HG03139 (cell line): ENCODE measurements around the gene APOBR.
"Not testable (repeated sequence)": the region's sequence is repeated elsewhere in the genome, so short reads cannot be mapped to it uniquely, and the experiment has no call there.

Experiments
- ATAC-seq: cut with Tn5 transposase; IDR thresholded peaks from one replicate; pipeline ENCODE4 v1.9.1; 2021; ENCODE audit not compliant: unreplicated experiment

Gene APOBR

DNA sequence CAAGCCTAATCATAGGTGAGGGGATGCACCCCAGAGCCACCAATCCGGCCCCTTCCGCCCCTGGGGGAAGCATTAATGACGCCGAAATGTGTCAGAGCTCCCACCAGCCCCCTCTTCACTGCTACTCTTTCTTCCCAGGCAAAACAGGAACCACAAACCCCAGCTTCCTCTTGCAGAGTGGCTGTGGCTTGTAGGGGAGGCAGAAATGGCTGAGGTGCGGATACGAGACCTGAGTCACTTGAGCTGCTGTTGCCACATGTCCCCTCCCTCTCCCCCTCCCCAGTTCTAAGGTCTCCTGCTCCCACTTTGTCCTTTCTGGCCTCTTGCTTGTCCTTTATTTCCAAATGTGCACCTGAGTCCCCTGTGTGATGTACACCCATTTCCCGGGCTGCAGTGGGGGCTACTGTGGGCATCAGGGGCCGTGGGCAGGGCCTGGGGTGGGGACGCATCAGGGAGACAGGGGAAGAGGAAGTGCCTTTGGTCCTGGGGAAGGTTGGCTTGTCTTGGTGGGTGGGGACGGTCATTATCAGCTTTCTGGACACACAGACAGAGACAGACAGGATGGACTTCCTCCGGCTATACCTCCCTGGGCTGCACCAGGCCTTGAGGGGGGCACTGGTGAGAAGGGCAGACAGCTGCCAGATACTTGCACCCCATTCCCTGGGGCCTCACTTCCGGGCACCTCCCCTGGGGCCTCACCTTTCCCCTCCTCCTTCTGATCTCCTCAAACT, at the start of gene APOBR:
Gene APOBR (plus strand): TSS at position 523 of the 731 bp plus-strand sequence. CDS start 39 bp downstream, at position 562.
- ATAC-seq: no peak

- not testable (repeated sequence) for ATAC-seq
These were observed 48.1 kb upstream of the APOBR start for GRCh38 chr16:28446388-28446787.

DNA sequence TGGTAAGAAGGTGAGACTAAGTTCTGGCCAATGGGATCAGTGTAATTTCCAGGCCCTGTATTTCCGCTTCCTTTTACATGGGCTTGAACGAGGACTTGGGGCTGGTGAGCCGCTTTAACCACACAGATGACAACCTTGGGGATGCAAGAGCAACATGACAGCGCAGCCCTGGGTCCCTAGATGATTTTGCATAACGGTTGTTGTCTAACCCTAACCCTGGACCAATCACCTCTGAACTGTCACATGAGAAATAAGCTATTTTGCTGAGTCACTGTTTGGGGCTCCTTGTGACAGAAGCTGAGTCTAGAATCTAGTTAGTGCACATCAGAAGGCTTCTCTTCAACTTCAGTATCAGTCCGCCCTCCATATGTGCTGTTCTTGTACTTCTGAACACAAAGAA, 47.4 kb upstream of the APOBR start:
- ATAC-seq: not testable (repeated sequence)

DNA sequence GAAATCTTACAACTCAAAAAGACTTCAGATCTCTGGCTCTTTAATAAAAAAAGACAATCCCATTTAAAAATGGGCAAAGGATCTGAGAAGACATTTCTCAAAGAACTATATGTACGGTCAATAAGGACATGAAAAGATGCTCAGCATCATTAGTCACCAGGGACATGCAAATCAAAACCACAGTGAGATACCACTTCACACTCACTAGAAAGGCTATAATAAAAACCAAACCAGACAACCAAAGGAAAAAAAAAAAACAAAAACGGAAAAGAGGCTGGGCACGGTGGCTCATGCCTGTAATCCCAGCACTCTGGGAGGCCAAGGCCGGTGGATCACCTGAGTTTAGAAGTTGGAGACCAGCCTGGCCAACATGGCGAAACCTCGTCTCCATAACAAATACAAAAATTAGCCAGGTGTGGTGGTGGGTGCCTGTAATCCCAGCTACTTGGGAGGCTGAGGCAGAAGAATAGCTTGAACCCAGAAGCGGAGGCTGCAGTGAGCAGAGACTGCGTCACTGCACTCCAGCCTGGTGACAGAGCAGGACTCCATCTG, 20.7 kb upstream of the APOBR start:
- no peak for ATAC-seq

DNA sequence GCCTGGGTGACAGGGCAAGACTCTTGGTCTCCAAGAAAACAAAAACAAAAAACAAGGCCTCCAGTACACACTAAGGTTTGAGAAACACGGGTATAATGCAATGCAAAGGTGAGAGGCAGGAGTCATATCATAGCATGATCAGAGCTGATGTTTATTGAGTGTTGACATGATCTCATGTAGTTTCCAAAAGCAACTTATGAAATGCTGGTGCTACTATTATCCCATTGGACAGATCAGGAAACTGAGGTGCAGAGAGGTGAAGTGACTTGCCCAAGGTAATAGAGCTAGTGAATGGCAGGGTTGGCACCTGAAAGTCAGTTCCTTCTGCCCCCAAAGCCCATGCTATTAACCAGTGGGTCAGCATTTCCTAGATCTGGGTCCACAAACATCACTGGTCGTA, 19.2 kb upstream of the APOBR start:
- no peak for ATAC-seq

DNA sequence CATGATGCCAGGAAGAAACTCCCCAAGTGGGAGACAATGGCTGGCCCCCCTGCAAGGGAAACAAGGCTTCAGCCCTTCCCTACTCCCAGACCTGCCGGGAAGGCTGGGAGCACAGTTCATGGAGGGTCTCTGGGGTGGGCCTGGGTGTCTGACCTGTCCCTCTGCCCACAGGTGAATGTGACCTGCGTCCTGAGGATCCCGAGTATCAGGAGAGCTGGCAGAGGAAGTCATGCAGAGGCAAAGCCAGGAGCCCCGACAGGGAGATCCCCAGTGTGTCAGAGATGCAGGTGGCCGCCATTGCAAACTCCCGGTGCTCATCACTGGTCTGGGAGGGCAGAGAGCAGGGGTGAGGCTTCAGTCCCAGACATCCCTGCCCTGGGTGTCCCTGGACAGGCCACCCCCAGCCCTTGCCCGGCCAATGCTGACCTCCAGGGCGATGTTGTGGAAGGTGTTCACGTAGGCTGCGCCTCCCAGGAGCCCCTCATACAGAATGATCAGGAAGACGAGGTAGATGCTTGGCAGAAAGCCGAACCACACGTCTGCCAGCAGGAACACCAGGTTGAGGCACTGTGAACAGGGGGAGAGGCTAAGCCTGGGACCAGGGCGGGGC, 17.0 kb upstream of the APOBR start:
- ATAC-seq: no peak

GRCh38 chr16:28478506-28479180, 15.8 kb upstream of the APOBR start:
- no peak for ATAC-seq

GRCh38 chr16:28482026-28482425, 12.4 kb upstream of the APOBR start:
- no peak for ATAC-seq

DNA sequence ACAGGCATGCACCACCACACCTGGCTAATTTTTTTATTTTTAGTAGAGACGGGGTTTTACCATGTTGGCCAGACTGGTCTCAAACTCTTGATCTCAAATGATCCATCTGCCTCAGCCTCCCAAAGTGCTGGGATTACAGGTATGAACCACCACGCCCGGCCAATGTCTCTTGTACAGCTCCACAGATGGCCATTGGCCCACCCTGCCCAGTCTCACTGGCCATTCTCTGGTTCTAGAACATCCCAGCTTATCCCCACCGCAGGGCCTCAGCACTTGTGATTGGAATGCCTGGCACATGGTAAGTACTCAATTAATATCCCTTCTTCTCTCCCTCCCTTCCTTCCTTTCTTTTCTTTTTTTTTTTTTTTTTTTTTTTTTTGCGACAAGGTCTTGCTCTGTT, 11.1 kb upstream of the APOBR start:
- not testable (repeated sequence) for ATAC-seq

DNA sequence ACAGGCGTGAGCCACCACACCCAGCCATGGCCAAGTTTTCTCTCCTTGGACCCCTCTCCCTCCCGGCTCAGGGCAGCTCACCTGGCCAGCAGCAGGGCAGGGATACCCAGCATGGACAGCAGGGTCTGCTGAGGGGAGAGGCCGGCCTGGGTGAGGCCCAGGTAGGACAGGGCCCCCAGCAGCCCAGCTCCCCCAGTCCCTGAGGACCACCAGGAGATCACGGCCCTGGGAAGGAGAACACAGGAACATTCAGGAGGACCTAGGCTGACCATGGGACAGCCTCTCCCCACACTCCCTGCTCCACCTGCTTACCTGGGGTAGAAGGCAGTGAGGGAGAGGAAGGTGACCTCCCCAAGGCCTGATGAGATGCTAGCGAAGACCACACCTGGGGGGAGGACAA, 8.2 kb upstream of the APOBR start:
- ATAC-seq: no peak

DNA sequence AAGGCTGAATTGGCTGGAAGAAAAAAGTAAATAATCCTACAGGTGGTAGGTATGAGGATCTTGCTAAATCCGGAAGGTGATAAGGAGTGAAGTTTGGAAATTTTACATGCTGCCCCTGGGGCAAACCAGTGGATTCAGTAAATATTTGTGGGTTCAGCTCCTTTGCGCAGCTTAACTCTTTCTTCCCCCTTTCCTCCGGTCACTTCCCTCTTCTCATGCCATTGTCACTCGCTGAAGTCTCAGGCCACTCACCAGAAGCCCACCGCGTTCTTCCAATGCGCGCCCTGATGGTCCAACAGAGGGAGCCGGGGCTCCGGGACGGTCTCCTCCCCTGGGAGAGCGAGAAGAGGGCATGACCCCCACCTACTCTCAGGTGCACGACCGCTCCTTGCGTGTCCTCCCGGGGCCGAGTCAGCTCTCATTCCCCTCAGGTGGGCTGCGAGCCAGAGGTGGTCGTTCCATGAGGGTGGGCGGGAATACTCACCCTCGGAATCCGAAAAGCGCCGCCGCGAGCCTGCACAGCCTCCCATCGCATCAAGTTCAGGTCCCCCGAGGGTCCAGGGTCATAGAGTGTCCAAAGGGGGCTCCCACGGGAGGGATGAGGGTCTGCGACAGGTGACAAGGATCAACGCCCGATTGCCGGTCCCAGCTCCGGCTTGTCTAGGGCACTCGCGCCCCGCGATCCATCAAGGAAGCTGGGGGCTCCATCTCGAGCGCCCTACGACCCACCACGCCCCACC, 3.0 kb upstream of the APOBR start:
- ATAC-seq: no peak

- ATAC-seq: peak; percentile 53
These were observed 2.4 kb upstream of the APOBR start, which contains the start of gene CLN3 for GRCh38 chr16:28491970-28492474. Gene CLN3, minus strand, starts transcription at chr16:28492074. Its CDS starts 315 bp downstream, at chr16:28491759.

- no peak for ATAC-seq
These were observed 1.9 kb upstream of the APOBR start for GRCh38 chr16:28492511-28492910.

DNA sequence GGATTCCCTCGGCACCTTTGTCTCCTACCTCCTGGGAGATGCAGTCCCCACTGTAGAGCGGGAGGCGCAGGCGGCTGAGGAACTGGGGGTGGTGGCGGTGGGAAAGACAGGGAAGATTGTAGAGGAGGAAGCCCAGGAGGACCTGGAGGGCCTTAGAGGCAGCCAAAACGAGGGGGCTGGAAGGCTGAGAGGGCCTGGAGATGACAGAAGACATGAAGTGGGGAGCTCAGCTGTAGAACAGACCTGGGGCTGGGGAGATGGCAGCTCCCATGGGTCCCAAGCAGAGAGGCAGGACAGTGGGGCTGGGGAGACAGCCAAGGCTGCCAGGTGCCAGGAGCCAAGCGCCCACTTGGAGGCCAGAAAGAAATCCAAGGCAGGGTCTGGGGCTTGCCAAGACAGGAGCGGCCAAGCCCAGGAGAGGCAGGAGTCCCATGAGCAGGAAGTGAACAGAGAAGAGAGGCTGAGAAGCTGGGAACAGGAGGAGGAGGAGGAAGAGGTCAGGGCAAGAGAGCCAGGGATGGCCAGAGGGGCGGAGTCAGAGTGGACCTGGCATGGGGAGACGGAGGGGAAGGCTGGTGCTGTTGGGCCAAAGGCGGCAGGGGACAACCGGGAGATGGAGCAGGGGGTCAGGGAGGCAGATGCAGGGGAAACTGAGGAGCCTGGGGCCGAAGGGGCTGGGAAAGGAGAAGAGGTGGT, 803 bp downstream of the APOBR start:
- ATAC-seq: no peak

DNA sequence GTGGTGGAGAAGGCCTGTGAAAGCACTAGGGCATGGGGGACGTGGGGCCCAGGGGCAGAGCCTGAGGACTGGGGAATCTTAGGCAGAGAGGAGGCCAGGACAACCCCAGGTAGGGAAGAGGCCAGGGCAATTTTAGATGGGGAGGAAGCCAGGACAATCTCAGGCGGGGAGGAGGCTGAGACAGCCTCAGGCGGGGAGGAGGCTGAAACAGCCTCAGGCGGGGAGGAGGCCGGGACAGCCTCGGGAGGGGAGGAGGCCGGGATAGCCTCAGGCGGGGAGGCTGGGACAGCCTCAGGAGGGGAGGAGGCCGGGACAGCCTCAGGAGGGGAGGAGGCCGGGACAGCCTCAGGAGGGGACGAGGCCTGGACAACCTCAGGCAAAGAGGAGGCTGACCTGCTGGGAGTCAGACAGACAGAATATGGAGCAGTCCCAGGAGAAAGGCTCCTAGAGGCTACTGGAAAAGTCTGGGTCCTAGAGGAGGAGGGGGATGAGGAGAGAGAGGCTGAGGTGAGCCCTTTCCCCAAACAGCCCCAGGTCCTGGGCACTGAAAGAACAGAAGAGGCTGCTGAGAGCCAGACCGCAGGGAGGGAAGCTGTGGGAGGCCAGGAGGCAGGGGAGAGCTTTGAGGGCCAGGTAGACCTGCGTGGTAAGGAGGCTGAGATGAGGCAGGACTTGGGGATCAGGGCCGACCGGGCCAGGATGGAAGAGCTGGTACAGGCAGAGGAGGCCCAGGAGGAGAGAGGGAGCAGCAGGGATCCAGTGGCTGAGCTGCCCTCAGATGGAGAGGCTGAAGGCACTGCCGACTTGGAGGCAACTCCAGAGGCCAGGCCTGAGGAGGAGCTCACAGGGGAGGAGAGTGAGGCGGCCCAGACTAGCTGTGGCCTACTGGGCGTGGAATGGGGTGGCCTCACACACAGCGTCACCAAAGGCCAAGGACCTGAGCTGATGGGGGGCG, 1.6 kb downstream of the APOBR start:
- ATAC-seq: no peak

- no peak for ATAC-seq
These were observed 2.4 kb downstream of the APOBR start for GRCh38 chr16:28496844-28497243.

DNA sequence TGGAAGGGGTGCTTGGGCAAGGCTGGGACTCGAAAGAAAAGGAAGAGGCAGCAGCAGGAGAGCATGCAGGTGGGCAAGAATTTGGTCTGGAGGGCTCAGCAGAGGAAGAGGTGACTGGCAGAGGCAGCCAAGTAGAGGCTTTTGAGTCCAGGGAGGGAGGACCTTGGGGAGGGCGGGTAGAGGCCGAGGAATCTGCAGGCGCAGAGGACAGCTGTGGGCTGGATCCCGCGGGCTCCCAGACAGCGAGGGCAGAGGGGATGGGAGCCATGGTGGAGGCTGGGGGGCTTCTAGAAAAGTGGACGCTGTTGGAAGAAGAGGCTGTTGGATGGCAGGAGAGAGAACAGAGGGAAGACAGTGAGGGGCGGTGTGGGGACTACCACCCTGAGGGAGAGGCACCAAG, 2.9 kb downstream of the APOBR start:
- ATAC-seq: no peak

- no peak for ATAC-seq
These were observed 3.6 kb downstream of the APOBR start for GRCh38 chr16:28497861-28498599.
